ENCODE measurements around the gene WBP4. TPM values are rescaled to one million over a fixed set of nuclear protein-coding genes. Genes with fewer than 3 reads are reported as not detected.

The WBP4 gene
- total and polyA plus RNA-seq, 2 of the 13 experiments (the other 11 are each of a cell fraction or from before 2014, with no cell fraction given) = 6.7 to 11.7 TPM

GRCh38 chr13:41060082-41060723, 1.1 kb upstream of the WBP4 start (continued):
- TF ChIP-seq ATF5 (CRISPR knock-in tag; IDR thresholded peaks at IDR 0.05; ENCODE audit: low read depth) (no peak), ZNF557 (CRISPR knock-in tag; IDR thresholded peaks at IDR 0.05) (0 out of 2 replicates have a peak, but pooled peaks have one; percentile 15), TOE1 (CRISPR knock-in tag; IDR thresholded peaks at IDR 0.05) (no peak), ARNT2 (CRISPR knock-in tag; IDR thresholded peaks at IDR 0.05; ENCODE audit: low read depth) (peak; percentile 72; the same call in 1 of the 2 replicates), MXD3 (CRISPR knock-in tag; IDR thresholded peaks at IDR 0.05) (peak; percentile 69), BCLAF1 (IDR thresholded peaks at IDR 0.05) (no peak), ZNF660 (CRISPR knock-in tag; IDR thresholded peaks at IDR 0.05; ENCODE audit: borderline replicate concordance, low read depth) (no peak), USF2 (IDR thresholded peaks at IDR 0.05; ENCODE audit: low read depth, low read length) (no peak), USF2 (CRISPR knock-in tag; IDR thresholded peaks at IDR 0.05; ENCODE audit: borderline replicate concordance) (no peak), YEATS2 (CRISPR knock-in tag; IDR thresholded peaks at IDR 0.05; ENCODE audit: borderline replicate concordance) (peak; percentile 31; the same call in 1 of the 2 replicates), ZNF891 (CRISPR knock-in tag; IDR thresholded peaks at IDR 0.05) (peak; percentile 82), HMGXB4 (CRISPR knock-in tag; IDR thresholded peaks at IDR 0.05; ENCODE audit: borderline replicate concordance in 1 of 2, low read depth in 1 of 2) (peak; percentile 63 to 87; a peak in 3 of 4 replicates), TEF (CRISPR knock-in tag; IDR thresholded peaks at IDR 0.05) (no peak), CENPT (CRISPR knock-in tag; IDR thresholded peaks at IDR 0.05; ENCODE audit: low read depth) (no peak), FOXC1 (CRISPR knock-in tag; IDR thresholded peaks at IDR 0.05; ENCODE audit: borderline replicate concordance) (0 out of 2 replicates have a peak, but pooled peaks have one; percentile 17), ZMYM3 (CRISPR knock-in tag; IDR thresholded peaks at IDR 0.05) (no peak), HNF4A (CRISPR knock-in tag; IDR thresholded peaks at IDR 0.05) (no peak; the same call in 1 of the 2 replicates), RCOR2 (CRISPR knock-in tag; IDR thresholded peaks at IDR 0.05) (0 out of 2 replicates have a peak, but pooled peaks have one; percentile 17), TARDBP (CRISPR knock-in tag; IDR thresholded peaks at IDR 0.05) (no peak), ZNF777 (CRISPR knock-in tag; IDR thresholded peaks at IDR 0.05) (no peak; the same call in 1 of the 2 replicates), ZBTB7A (CRISPR knock-in tag; IDR thresholded peaks at IDR 0.05) (no peak)

All from HepG2 (cell line).